ENCODE measurements around the gene KRTAP5-6.

Gene KRTAP5-6

GRCh38 chr11:1745701-1746320, 48.8 kb downstream of the KRTAP5-6 start:
- in situ Hi-C loops (cut with MboI; ENCODE audit: low sequenced_read_pairs), result no loop called here

- in situ Hi-C loops (cut with MboI; ENCODE audit: low sequenced_read_pairs), result no loop called here
These were observed 49.5 kb downstream of the KRTAP5-6 start for GRCh38 chr11:1746511-1746931.

- in situ Hi-C loops (cut with MboI; ENCODE audit: low sequenced_read_pairs), result no loop called here
These were observed 50.2 kb downstream of the KRTAP5-6 start for GRCh38 chr11:1746956-1747752.
